ENCODE results near the gene TAOK2.
"Not testable (repeated sequence)": the region's sequence is repeated elsewhere in the genome, so short reads cannot be mapped to it uniquely, and the experiment has no call there.

TAOK2 gene

DNA sequence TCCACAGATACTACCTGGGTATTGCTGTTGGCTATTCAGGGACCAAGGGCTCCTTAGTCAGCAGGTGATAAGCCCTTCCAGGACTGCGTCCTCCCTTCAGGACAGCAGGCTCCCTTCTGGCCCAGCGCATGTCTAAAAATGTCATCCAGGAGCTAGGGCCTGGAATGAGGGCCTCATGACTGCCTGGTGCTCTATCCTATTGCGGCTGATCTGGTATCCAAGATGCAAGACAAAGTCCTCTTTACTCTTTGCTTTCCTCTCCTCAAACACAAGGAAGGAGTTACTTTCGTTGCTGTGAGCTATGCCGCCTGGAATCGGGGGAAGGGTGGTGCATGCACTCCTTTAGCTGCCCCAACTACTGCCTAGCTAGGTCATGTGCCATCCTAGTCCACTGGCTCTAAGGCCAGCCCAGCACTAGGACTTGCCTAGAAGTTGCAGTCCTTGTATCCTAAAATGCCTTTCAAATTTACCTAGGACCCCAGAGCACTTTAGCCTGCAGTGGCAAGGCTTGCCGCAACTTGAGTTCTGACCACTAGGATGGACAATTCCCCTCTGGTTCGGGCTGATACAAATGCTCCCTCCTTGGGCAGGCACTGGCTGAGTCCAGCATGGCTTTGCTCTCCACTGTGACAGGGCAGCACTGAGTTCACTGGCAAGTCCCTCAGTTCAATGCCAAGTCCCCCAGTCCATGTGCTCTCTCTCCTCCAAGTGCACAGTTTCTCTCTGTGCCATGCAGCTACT, 21.9 kb upstream of the TAOK2 start:
- Histone ChIP-seq H3K27me3 (ENCODE audit: insufficient read depth, low read length) (peaks cover 2% of the 10 kb centered on the region; the same call in 1 of the 2 replicates), H3K27ac (ENCODE audit: low read depth, low read length, poor library complexity, severe bottlenecking) (no peak overlapping the region), H4K20me1 (ENCODE audit: insufficient read depth, low read length) (no peaks in the 10 kb centered on the region), H3K4me2 (ENCODE audit: low read length) (no peak overlapping the region), H3K4me1 (ENCODE audit: insufficient read depth, low read length, severe bottlenecking) (peaks cover 6% of the 10 kb centered on the region), H3K79me2 (ENCODE audit: insufficient read depth, low read length) (no peaks in the 10 kb centered on the region), H3K36me3 (ENCODE audit: insufficient read depth, low read length) (no peaks in the 10 kb centered on the region; the same call in 1 of the 2 replicates), H3K9me3 (ENCODE audit: low read length) (0 out of 2 replicates have a peak, but pooled peaks cover 3% of the 10 kb centered on the region), H3F3A (ENCODE audit: insufficient read depth, low read length) (0 out of 2 replicates have a peak, but pooled peaks cover 2% of the 10 kb centered on the region), H2AFZ (ENCODE audit: low read length) (no peak overlapping the region), H3K4me3 (ENCODE audit: low read depth, low read length, poor library complexity, severe bottlenecking) (no peak overlapping the region), H3K9me2 (ENCODE audit: low read depth, low read length) (no peaks in the 10 kb centered on the region), H3K9ac (ENCODE audit: low read length) (no peak overlapping the region)
- TF ChIP-seq EZH2 (IDR thresholded peaks at IDR 0.05; ENCODE audit: borderline replicate concordance, low read length): no peak
- TF ChIP-seq, protein P1, sequence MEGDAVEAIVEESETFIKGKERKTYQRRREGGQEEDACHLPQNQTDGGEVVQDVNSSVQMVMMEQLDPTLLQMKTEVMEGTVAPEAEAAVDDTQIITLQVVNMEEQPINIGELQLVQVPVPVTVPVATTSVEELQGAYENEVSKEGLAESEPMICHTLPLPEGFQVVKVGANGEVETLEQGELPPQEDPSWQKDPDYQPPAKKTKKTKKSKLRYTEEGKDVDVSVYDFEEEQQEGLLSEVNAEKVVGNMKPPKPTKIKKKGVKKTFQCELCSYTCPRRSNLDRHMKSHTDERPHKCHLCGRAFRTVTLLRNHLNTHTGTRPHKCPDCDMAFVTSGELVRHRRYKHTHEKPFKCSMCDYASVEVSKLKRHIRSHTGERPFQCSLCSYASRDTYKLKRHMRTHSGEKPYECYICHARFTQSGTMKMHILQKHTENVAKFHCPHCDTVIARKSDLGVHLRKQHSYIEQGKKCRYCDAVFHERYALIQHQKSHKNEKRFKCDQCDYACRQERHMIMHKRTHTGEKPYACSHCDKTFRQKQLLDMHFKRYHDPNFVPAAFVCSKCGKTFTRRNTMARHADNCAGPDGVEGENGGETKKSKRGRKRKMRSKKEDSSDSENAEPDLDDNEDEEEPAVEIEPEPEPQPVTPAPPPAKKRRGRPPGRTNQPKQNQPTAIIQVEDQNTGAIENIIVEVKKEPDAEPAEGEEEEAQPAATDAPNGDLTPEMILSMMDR (IDR thresholded peaks at IDR 0.05; ENCODE audit: low read length): no peak

DNA sequence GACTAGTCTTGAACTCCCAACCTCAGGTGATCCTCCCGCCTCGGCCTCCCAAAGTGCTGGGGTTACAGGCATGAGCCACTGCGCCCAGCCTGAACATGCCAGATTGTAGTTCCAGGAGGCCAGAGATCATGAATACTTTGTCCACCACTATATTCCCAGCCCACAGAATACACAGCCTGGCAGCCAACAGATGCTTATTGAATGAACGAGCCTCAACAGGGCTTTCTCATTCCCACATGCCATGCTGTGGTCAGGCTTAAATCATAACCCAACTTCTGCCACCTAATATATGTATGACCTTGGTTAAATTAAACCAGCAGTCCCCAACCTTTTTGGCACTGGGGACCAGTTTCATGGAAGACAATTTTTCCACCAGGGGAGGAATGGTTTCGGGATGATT, 14.9 kb upstream of the TAOK2 start:
- H3K36me3 ChIP-seq (ENCODE audit: insufficient read depth, low read length): no peaks in the 10 kb centered on the region
- H3F3A ChIP-seq (ENCODE audit: insufficient read depth, low read length): 0 out of 2 replicates have a peak, but pooled peaks cover 2% of the 10 kb centered on the region
- no peaks in the 10 kb centered on the region for H3K9me3 ChIP-seq (ENCODE audit: low read length)
- H3K9ac ChIP-seq (ENCODE audit: low read length): no peak overlapping the region
- H3K4me3 ChIP-seq (ENCODE audit: low read depth, low read length, poor library complexity, severe bottlenecking): no peak overlapping the region
- H2AFZ ChIP-seq (ENCODE audit: low read length): no peak overlapping the region
- peaks cover 21% of the 10 kb centered on the region for H3K4me1 ChIP-seq (ENCODE audit: insufficient read depth, low read length, severe bottlenecking)
- H3K79me2 ChIP-seq (ENCODE audit: insufficient read depth, low read length): no peaks in the 10 kb centered on the region
- no peaks in the 10 kb centered on the region for H3K27me3 ChIP-seq (ENCODE audit: insufficient read depth, low read length)
- H3K27ac ChIP-seq (ENCODE audit: low read depth, low read length, poor library complexity, severe bottlenecking): no peak overlapping the region
- H4K20me1 ChIP-seq (ENCODE audit: insufficient read depth, low read length): no peaks in the 10 kb centered on the region
- no peak overlapping the region for H3K4me2 ChIP-seq (ENCODE audit: low read length)
- no peaks in the 10 kb centered on the region for H3K9me2 ChIP-seq (ENCODE audit: low read depth, low read length)
- TF ChIP-seq, protein P1 (IDR thresholded peaks at IDR 0.05; ENCODE audit: low read length): no peak
- no peak for TF ChIP-seq EZH2 (IDR thresholded peaks at IDR 0.05; ENCODE audit: borderline replicate concordance, low read length)

DNA sequence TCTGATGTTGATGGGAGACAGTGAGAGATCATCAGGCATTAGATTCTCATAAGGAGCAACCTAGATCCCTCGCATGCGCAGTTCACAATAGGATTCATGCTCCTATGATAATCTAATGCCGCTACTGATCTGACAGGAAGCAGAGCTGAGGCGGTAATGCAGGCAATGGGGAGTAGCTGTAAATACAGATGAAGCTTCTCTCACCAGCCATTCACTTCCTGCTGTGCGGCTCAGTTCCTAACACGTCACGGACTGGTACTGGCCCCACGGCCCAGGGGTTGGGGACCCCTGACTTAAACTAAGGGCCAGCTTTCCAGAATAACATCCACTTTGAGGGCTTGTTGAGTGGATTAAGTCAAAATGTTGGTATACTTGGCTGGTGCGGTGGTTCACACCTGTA, 14.4 kb upstream of the TAOK2 start:
- Histone ChIP-seq H3K79me2 (ENCODE audit: insufficient read depth, low read length) (no peaks in the 10 kb centered on the region), H2AFZ (ENCODE audit: low read length) (no peak overlapping the region)
- TF ChIP-seq, protein P1 (IDR thresholded peaks at IDR 0.05; ENCODE audit: low read length): no peak
- no peak for TF ChIP-seq EZH2 (IDR thresholded peaks at IDR 0.05; ENCODE audit: borderline replicate concordance, low read length)

DNA sequence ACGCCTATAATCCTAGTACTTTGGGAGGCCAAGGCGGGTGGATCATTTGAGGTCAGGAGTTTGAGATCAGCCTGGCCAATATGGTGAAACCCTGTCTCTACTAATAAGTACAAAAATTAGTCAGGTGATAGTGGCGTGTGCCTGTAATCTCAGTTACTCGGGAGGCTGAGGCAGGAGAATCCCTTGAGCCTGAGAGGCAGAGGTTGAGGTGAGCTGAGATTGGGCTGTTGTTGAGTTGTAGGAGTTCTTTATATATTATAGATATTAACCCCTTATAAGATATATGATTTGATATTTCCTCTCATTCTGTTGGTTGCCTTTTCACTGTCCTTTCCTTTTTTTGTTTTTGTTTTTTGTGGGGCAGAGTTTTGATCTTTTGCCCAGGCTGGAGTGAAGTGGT, 13.8 kb upstream of the TAOK2 start:
- not testable (repeated sequence) for H3K9ac ChIP-seq (ENCODE audit: low read length); H2AFZ ChIP-seq (ENCODE audit: low read length); H3K9me2 ChIP-seq (ENCODE audit: low read depth, low read length); H3F3A ChIP-seq (ENCODE audit: insufficient read depth, low read length); H3K79me2 ChIP-seq (ENCODE audit: insufficient read depth, low read length); H3K36me3 ChIP-seq (ENCODE audit: insufficient read depth, low read length); H4K20me1 ChIP-seq (ENCODE audit: insufficient read depth, low read length); H3K27me3 ChIP-seq (ENCODE audit: insufficient read depth, low read length); H3K4me3 ChIP-seq (ENCODE audit: low read depth, low read length, poor library complexity, severe bottlenecking); H3K4me2 ChIP-seq (ENCODE audit: low read length); H3K9me3 ChIP-seq (ENCODE audit: low read length); H3K27ac ChIP-seq (ENCODE audit: low read depth, low read length, poor library complexity, severe bottlenecking)
- H3K4me1 ChIP-seq (ENCODE audit: insufficient read depth, low read length, severe bottlenecking): peaks cover 19% of the 10 kb centered on the region

More for the DNA sequence above, 14.4 kb upstream of the TAOK2 start:
- H3K9me2 ChIP-seq (ENCODE audit: low read depth, low read length): no peaks in the 10 kb centered on the region
- no peaks in the 10 kb centered on the region for H3K36me3 ChIP-seq (ENCODE audit: insufficient read depth, low read length)
- H4K20me1 ChIP-seq (ENCODE audit: insufficient read depth, low read length): no peaks in the 10 kb centered on the region
- H3K9me3 ChIP-seq (ENCODE audit: low read length): no peaks in the 10 kb centered on the region
- no peak overlapping the region for H3K4me3 ChIP-seq (ENCODE audit: low read depth, low read length, poor library complexity, severe bottlenecking)
- no peaks in the 10 kb centered on the region for H3K27me3 ChIP-seq (ENCODE audit: insufficient read depth, low read length)
- peaks cover 21% of the 10 kb centered on the region for H3K4me1 ChIP-seq (ENCODE audit: insufficient read depth, low read length, severe bottlenecking)
- H3F3A ChIP-seq (ENCODE audit: insufficient read depth, low read length): 0 out of 2 replicates have a peak, but pooled peaks cover 2% of the 10 kb centered on the region
- H3K4me2 ChIP-seq (ENCODE audit: low read length): no peak overlapping the region
- H3K9ac ChIP-seq (ENCODE audit: low read length): no peak overlapping the region
- H3K27ac ChIP-seq (ENCODE audit: low read depth, low read length, poor library complexity, severe bottlenecking): no peak overlapping the region

All from OCI-LY1 (cell line).